ENCODE measurements around the gene TMEM35B.
"Not testable (repeated sequence)": the region's sequence is repeated elsewhere in the genome, so short reads cannot be mapped to it uniquely, and the experiment has no call there.

Gene TMEM35B

DNA sequence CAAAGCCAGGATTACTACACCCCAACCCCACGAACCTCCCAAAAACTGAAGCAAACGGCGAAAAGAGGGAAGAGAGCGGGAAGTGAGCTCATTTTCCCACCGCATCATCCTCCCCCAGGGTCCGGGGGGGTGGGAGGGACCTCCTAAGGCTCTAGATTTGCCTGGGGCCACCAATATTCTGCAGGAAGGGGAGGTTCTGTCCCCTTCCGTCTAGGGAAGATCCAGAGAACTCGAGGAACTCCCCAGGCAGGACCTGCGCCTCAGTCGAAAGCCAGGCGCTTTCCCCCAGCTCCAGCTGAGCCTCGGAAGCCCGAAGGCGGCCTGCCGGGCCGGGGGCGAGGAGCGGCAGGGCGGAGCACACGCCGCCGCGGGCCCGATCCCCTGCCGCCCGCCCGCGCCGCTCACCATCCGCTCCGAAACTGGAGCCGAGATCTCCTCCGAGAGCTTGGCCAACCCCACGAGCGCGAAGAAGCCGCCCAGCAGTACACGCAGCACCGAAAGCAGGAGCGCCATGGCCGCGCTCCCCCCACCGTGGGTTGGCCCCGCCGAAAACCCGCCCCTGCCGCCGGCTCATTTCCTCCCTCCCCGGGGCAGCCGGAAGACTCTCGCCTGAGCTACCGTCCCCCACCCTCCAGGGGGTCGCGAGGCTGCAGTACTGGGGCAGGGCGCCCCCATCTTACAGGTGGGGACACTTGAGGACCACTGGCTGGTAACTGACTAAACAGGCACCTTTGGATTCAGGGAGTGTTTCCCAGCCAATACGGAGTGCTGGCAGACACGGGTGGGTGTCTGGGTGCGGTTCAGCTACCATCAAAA is at the start of gene TMEM35B:
TSS of gene TMEM35B (minus strand) at position 555 of the 816 bp plus-strand sequence. CDS start at position 513, 42 bp downstream.
- DNase-seq, result peak; percentile 76

DNA sequence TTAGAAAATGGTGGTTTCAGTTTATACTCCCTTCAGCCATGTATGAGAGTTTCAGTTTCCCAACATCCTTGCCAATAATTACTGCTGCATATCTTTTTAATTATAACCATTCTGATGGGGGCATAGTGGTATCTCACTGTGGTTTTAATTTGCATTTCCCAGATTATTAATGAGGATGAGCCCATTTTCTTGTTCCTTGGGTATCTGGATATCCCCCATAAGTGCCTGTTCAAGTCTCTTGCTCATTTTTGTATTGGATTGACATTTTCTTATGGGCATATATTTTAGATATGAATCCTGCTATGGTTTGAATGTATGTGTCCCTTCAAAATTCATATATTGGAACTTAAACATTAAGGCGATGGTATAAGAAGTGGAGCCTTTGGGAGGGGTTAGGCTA is 48.2 kb upstream of the TMEM35B start:
- DNase-seq, result no peak

DNA sequence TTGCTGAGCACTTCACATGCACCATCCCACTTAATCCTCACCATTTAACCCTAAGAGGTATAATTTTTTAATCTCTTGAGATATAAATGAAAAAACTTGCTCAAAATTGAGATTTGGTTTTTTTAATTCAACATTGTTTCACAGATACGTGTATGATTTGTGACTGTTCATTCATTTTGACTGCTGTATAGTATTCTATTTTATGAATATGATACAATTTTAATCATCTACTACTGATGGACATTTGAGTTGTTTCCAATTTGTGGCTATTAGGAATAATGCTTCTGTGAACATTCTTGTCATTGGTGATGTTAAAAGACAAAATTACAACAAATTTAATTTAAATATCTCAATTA is 47.2 kb upstream of the TMEM35B start:
- no peak for DNase-seq

GRCh38 chr1:35030756-35031446 is 45.8 kb upstream of the TMEM35B start:
- DNase-seq, result peak; percentile 23

- no peak for DNase-seq
Observed at GRCh38 chr1:35030338-35030737, 45.2 kb upstream of the TMEM35B start.

- DNase-seq, result no peak
Observed at GRCh38 chr1:35029761-35030160, 44.6 kb upstream of the TMEM35B start.

- DNase-seq, result no peak
Observed at GRCh38 chr1:35016406-35016805, 31.3 kb upstream of the TMEM35B start.

DNA sequence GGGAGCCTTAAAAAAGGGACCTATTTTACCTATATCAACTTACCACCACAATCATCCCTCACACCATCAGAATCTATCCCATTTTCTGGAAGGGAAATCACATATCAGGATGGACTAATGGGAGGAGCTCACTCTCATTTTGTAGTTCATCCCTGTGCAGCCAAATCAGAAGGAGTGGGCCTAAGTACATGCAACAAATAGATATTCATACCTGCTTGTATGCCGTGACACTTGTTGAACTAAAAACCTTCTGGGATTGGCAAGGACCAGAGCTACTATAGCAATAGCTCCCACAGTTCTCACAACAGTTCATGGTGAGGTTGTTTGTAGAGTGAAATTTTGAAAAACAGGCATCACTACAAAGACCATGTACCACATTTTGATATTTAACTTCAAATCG is 29.3 kb upstream of the TMEM35B start:
- DNase-seq, result no peak

DNA sequence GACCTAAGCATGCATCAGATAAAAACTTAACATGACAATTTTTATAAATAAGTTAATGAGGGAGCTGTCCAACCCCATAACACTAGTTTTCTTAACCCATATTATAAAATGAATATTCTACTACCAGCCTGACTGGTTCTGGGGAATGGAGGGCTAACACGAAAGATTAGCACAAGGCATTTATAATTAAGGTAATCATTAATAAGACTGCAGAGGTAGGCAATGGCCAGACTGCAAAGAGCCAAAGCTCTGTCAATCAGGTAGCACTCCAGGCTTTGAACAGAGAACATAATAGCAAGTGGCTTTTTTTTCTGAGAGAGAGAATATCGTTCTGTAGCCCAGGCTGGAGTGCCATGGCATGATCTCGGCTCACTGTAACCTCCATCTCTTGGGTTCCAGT is 20.6 kb upstream of the TMEM35B start:
- no peak for DNase-seq

- DNase-seq, result no peak
Observed at GRCh38 chr1:35001743-35002142, 16.6 kb upstream of the TMEM35B start.

DNA sequence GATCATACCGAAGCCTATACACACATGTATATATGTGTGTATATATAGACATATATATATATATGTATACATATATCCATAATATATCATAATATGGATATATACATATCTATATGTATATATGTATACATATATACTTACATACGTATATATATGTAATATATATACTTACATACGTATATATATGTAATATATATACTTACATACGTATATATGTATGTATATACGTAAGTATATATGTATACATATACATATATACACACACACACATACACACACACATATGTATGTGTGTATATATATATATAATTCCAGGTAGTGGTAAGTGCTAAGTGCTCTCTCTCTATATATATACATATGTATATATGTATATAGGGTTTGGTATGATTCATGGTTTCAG is 9.7 kb upstream of the TMEM35B start:
- no peak for DNase-seq

DNA sequence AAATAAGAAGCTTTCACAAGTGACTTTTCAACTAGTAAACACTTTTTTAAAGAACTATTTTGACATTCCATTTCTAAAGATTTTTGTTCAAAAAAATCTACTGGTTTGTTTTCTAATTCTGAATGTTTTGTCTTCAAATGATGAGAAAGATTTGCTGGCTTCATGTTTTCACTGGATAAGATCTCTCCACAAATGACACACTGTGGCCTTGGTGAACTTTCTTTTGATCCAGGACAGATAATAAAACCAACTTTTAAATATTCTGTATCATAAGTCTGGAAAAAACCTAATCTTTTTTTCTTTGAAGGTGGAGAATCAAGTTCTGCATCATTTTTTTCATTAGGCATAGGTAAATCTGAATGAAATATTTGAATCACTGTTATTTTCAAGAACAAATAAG is 3.4 kb upstream of the TMEM35B start:
- no peak for DNase-seq

- no peak for DNase-seq
Observed at GRCh38 chr1:34988147-34988546, 3.0 kb upstream of the TMEM35B start.

- DNase-seq, result no peak
Observed at GRCh38 chr1:34987018-34987417, 1.9 kb upstream of the TMEM35B start.

DNA sequence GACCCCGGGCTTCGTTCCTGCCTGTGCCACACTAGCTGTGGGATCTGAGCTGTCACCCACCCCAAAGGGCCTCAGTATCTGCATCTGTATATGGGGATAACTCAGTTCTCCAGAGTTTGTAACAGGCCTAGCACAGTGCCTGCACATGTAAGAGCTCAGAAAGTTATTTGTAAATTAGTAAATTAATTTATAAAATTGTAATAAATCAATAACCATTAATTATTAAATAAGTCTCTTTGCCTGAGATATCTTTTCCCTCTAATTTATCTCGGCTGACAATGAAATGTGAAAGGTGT is 410 bp upstream of the TMEM35B start:
- not testable (repeated sequence) for DNase-seq

- DNase-seq, result peak; percentile 42
Observed at GRCh38 chr1:34984435-34984792, 733 bp downstream of the TMEM35B start.

GRCh38 chr1:34983700-34984355 is 1.3 kb downstream of the TMEM35B start:
- DNase-seq, result peak; percentile 5

- DNase-seq, result peak; percentile 30
Observed at GRCh38 chr1:34982820-34983376, 2.2 kb downstream of the TMEM35B start.

- DNase-seq, result no peak
Observed at GRCh38 chr1:34980715-34981114, 4.4 kb downstream of the TMEM35B start.

DNA sequence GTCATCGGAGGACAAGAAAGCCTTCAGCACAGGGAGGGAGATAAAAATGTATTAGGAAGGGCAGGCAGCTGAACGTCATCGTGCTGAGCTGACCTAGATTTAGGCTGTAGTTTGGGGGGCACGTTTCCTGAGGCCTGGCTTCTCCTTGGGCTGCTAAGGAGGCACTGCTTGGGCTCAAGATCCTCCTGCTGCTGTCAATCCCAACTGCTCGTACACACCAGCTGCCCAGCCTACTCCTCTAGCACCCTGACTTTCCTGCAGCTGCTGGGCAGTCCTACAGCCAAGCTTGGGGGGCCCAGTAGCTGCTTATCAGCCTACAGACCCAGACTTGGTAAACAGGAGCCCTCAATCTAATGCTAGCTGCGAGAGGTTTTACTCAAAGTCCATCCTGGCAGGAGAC is 6.2 kb downstream of the TMEM35B start:
- DNase-seq, result no peak

GRCh38 chr1:34977858-34978257 is 7.3 kb downstream of the TMEM35B start:
- DNase-seq, result no peak

- DNase-seq, result no peak
Observed at GRCh38 chr1:34977210-34977471, 8.0 kb downstream of the TMEM35B start.

DNA sequence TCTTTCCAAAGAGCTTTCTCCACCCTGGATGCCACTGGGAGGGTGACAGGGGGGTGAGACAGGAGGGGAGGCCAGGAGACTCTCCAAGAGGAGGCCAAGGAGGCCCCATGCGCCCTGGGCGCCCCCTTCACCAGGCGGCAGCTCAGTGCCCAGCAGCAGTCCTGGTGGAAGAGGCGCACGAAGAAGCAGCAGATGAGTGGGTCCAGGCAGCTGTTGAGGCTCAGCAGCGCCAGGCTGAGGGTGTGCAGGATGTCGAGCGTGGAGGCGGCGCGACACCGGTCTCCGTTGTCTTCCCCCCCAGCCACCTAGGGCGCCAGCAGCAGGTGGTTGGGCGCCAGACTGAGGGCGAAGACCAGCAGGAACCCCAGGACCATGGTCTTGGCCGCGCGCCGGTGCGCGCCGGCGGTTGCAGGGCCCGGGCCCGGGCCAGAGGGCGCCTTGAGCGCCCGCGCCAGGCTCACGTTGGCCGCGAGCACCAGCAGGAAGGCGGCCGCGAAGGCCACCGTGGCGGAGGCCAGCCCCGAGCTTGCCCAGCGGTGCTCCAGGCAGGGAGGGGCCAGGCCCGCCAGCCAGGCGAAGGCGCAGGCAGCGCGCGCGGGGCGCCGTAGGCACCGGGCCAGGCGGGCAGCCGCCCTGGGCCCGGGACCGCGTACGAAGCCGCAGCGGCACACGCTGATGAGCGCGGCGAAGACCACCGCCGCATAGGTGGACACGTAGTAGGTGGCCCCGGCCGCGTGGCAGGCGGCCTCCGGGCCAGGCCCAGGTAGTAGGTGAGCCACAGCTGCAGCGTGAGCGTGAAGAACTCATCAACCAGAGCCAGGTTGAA is 8.6 kb downstream of the TMEM35B start:
- DNase-seq, result no peak
